GM19043 (cell line): ENCODE data around the gene HACE1.
A peak's percentile ranks its signal among the peaks of the same experiment; 100 is the strongest.
"Not testable (repeated sequence)": the region's sequence is repeated elsewhere in the genome, so short reads cannot be mapped to it uniquely, and the experiment has no call there.

Experiments used
- ATAC-seq: cut with Tn5 transposase; IDR thresholded peaks from one replicate; pipeline ENCODE4 v1.9.1; 2021; ENCODE audit warnings: low read depth; ENCODE audit not compliant: unreplicated experiment

Gene HACE1

GRCh38 chr6:104835782-104836181 lies 23.9 kb downstream of the HACE1 start:
- ATAC-seq: no peak

GRCh38 chr6:104829183-104829958 lies 30.3 kb downstream of the HACE1 start:
- ATAC-seq: no peak

DNA sequence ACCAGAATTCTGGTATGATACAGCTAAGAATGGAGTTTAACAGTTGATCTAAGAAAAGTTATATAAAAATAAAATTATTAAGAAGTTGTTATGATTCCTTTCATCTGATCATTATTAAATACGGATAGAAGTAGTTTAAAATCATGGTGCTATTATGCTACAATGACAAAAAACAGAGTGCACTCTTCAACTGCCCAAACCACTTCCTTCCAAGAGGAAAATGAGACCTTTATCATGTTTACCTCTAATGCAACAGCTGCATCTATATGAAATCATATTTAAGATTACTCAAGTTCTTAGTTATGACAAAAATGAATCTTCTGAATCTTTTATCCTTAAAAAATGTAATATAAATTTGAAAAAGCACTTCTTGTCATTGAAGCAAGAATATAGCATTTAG lies 31.2 kb downstream of the HACE1 start:
- ATAC-seq: no peak

DNA sequence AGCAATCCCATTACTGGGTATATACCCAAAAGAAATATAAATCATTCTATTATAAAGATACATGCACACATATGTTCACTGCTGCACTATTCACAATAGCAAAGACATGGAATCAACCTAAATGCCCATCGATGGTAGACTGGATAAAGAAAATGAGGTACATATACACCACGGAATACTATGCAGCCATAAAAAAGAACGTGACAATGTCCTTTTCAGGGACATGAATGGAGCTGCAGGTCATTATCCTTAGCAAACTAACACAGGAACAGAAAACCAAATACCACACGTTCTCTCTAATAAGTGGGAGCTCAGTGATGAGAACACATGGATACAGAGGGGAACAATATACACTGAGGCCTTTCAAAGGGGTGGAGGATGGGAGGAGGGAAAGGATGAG lies 38.9 kb downstream of the HACE1 start:
- ATAC-seq: not testable (repeated sequence)

GRCh38 chr6:104816125-104816524 lies 43.6 kb downstream of the HACE1 start:
- ATAC-seq: no peak

- no peak for ATAC-seq
Observed at GRCh38 chr6:104814743-104815142, 45.0 kb downstream of the HACE1 start.

- ATAC-seq: no peak
Observed at GRCh38 chr6:104813552-104813951, 46.2 kb downstream of the HACE1 start.

GRCh38 chr6:104809116-104809515 lies 50.6 kb downstream of the HACE1 start:
- no peak for ATAC-seq

GRCh38 chr6:104805335-104805734 lies 54.4 kb downstream of the HACE1 start:
- not testable (repeated sequence) for ATAC-seq

- ATAC-seq: no peak
Observed at GRCh38 chr6:104799134-104799657, 60.5 kb downstream of the HACE1 start.

GRCh38 chr6:104796031-104796785 lies 63.5 kb downstream of the HACE1 start:
- ATAC-seq: no peak

- ATAC-seq: no peak
Observed at GRCh38 chr6:104795363-104795762, 64.4 kb downstream of the HACE1 start.

GRCh38 chr6:104789770-104790190 lies 69.9 kb downstream of the HACE1 start:
- ATAC-seq: peak; percentile 92

DNA sequence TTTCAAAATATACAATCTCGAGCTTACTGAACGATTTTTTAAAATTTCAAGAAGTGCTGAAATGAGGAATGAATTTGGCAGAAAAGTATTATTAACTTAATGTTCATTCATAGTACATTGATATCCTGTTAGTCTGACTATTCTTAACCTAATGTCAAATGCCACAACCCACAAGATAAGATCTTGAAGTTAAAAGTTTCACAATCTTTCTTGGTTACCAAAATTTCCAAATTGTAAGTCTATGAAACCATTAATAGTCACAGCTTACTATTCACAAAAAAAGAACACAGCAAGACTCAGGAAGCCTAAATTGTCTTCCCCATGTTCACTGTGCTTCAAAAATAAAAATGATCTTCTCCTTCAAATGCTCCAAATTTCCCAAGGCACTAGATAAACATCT lies 71.3 kb downstream of the HACE1 start:
- no peak for ATAC-seq

DNA sequence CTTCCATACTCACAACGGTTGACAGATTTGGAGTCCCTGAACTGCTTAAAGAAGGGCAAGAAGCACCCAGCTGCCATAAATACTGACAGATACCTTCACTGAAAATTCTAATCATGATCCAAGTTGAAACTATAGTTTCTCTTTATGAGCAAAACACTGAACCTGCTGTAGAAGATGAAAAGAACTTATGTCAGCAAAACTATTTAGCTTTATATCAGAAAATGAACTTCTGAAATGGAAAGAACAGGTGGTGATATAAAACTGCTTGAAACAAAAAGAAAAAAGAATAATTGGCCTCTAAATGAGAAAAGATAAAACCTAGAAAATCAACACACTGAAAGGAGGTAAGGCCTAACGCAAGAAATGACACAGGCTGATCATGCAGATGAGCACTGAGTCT lies 72.4 kb downstream of the HACE1 start:
- no peak for ATAC-seq

- ATAC-seq: no peak
Observed at GRCh38 chr6:104784884-104785283, 74.8 kb downstream of the HACE1 start.

DNA sequence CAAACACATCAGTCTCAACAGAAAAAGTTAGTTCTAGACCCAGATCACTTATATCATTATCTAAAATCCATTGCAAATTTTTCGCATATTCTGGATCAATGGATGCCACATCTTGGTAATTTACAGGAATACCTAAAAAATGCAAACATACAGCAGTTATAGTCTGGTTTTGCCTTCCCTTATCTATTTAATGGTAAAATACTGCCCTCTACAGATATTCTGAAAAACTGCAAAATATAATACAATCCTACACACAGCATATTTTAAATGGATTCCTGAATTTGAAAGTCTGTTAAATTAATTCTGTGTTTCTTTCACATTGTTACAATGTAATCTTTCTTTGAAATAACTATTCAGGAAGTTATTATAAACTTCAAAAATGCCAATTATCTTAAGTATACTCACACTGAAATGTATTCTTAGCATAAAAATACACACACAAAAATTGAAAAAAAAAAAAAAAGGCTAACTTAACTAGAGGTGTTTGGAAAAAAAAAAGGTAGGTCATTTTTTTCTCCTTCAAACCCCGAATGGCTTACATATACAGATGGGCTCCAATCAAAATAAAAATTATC lies 88.4 kb downstream of the HACE1 start:
- ATAC-seq: peak; percentile 80

GRCh38 chr6:104768906-104769305 lies 90.8 kb downstream of the HACE1 start:
- ATAC-seq: no peak

DNA sequence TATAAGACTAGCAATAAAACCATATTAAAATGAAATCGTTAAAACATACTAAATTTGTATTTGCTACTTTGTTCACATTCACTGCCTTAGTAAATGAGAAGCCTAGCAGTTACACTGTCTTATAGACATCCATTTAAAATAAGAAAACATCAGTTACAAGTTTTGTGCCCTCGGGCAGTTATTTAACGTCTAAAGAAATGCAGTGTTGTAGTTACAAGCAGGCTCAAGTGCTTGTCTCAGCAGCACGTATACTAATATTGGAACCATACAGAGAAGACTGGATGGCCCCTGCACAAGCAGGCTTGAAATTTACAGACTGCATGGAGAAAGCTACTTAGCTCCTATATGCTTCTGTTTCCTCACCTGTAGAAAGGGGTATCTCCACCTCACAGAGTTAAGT lies 93.1 kb downstream of the HACE1 start:
- ATAC-seq: no peak

DNA sequence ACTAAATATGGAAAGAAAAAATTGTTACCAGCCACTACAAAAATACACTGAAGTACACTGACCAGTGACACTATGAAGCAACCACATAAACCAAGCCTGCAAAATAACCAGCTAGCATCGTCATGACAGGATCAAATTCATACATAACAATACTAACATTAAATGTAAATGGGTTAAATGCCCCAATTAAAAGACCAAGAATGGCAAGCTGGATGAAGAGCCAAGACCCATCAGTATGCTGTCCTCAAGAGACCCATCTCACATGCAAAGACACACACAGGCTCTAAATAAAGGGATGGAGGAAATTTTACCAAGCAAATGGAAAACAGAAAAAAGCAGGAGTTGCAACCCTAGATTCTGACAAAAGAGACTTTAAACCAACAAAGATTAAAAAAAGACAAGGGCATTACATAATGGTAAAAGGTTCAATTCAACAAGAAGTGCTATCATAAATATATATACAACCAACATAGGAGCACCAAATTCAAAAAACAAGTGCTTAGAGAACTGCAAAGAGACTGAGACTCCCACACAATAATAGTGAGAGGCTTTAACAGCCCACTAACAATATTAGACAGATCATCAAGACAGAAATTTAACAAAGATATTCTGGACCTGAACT lies 104.8 kb downstream of the HACE1 start:
- no peak for ATAC-seq

DNA sequence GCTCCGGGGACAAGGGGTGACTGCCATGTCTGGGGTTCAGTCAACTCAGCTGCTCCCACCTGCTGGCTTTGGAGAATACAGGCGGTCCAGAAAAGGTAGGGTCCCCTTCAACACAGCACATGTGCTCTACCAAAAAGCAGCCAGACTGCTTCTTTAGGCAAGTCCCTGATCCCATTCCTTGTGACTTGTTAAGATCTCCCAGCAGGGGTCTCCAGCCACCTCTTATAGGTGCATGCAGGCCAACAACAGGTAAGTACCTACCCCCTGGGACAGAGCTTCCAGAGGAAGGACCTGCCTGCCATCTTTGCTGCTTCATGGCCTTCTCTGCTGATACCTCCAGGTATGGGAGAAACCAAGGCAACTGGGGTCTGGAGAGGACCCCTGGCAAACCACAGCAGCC lies 106.5 kb downstream of the HACE1 start:
- ATAC-seq: no peak
